ENCODE results near the gene ZDHHC8. TPM values are rescaled to one million over a fixed set of nuclear protein-coding genes. Genes with fewer than 3 reads are reported as not detected.

ZDHHC8 gene
- total RNA-seq, 1 experiment from 2014 or later, result 51.7 TPM

DNA sequence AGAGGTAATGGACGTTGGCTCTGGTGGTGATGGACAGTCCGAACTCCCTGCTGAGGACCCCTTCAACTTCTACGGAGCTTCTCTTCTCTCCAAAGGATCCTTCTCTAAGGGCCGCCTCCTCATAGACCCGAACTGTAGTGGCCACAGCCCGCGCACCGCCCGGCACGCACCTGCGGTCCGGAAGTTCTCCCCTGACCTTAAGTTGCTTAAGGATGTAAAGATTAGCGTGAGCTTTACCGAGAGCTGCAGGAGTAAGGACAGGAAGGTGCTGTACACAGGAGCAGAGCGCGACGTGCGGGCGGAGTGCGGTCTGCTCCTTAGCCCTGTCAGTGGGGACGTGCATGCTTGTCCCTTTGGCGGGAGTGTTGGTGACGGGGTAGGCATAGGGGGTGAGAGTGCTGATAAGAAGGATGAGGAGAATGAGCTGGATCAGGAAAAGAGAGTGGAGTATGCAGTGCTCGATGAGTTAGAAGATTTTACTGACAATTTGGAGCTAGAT lies 45.5 kb upstream of the ZDHHC8 start:
- H3K27me3 ChIP-seq (ENCODE audit: insufficient read depth, low read length), result no peaks in the 10 kb centered on the region
- H3K79me2 ChIP-seq (ENCODE audit: insufficient read depth, low read length), result peaks cover 28% of the 10 kb centered on the region
- H3K56ac ChIP-seq (ENCODE audit: insufficient read length, low read depth, low read length), result no peak overlapping the region
- Mint-ChIP-seq H3K36me3 (ENCODE audit: insufficient read depth in 1 of 3, low read depth in 3 of 3) (peaks cover 50 to 79% (median 73%) of the 10 kb centered on the region in 3 experiments; a peak in 6 of 7 replicates), H3K4me1 (peaks cover 35 to 40% of the 10 kb centered on the region in 2 experiments), H3K27me3 (ENCODE audit: low read depth) (no peaks in the 10 kb centered on the region), H3K27ac (peak overlapping the region in 2 of 3 experiments; percentile 54 to 86; a peak in 3 of 7 replicates), H3K9me3 (no peaks in the 10 kb centered on the region), H3K4me3 (peak overlapping the region in 1 of 2 experiments; percentile 4; a peak in 2 of 5 replicates)
- no peak overlapping the region for H3K27ac ChIP-seq (ENCODE audit: insufficient read length, low read depth, low read length)
- peaks cover 1% of the 10 kb centered on the region for H3K23me2 ChIP-seq (ENCODE audit: insufficient read length, low read depth, low read length, poor library complexity, severe bottlenecking)
- H3K9ac ChIP-seq (ENCODE audit: extremely low read depth, insufficient read length, low read length), result no peak overlapping the region
- no peak for DNase-seq
- H3K9me3 ChIP-seq (ENCODE audit: control insufficient read depth, low read depth, low read length), result no peaks in the 10 kb centered on the region
- no peak overlapping the region for H4K91ac ChIP-seq (ENCODE audit: insufficient read length, low read depth, low read length)
- H3K23ac ChIP-seq (ENCODE audit: insufficient read length, low read depth, low read length), result no peak overlapping the region
- H2AFZ ChIP-seq (ENCODE audit: low read length), result no peak overlapping the region
- H3K4me1 ChIP-seq (ENCODE audit: insufficient read depth, low read length), result peaks cover 2% of the 10 kb centered on the region; the same call in 1 of the 2 replicates
- no peak overlapping the region for H3K18ac ChIP-seq (ENCODE audit: insufficient read length, low read depth, low read length)
- no peak overlapping the region for H4K5ac ChIP-seq (ENCODE audit: insufficient read length, low read depth, low read length)
- H4K20me1 ChIP-seq (ENCODE audit: control insufficient read depth, insufficient read depth, insufficient read length), result peaks cover 6% of the 10 kb centered on the region
- no peak overlapping the region for H2AK5ac ChIP-seq (ENCODE audit: insufficient read length, low read length)
- H2BK120ac ChIP-seq (ENCODE audit: low read depth, low read length, poor library complexity, severe bottlenecking), result no peak overlapping the region
- no peak overlapping the region for H3T11ph ChIP-seq (ENCODE audit: low read length)
- no peak overlapping the region for H2BK15ac ChIP-seq (ENCODE audit: low read depth, low read length)
- no peak overlapping the region for H2BK20ac ChIP-seq (ENCODE audit: low read depth, low read length, poor library complexity, severe bottlenecking)
- peaks cover 19% of the 10 kb centered on the region for H3K79me1 ChIP-seq (ENCODE audit: insufficient read depth, low read depth, low read length, poor library complexity, severe bottlenecking)
- TF ChIP-seq, protein P1, sequence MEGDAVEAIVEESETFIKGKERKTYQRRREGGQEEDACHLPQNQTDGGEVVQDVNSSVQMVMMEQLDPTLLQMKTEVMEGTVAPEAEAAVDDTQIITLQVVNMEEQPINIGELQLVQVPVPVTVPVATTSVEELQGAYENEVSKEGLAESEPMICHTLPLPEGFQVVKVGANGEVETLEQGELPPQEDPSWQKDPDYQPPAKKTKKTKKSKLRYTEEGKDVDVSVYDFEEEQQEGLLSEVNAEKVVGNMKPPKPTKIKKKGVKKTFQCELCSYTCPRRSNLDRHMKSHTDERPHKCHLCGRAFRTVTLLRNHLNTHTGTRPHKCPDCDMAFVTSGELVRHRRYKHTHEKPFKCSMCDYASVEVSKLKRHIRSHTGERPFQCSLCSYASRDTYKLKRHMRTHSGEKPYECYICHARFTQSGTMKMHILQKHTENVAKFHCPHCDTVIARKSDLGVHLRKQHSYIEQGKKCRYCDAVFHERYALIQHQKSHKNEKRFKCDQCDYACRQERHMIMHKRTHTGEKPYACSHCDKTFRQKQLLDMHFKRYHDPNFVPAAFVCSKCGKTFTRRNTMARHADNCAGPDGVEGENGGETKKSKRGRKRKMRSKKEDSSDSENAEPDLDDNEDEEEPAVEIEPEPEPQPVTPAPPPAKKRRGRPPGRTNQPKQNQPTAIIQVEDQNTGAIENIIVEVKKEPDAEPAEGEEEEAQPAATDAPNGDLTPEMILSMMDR (conservative IDR thresholded peaks at IDR 0.05), result no peak
- no peak overlapping the region for H3K4me2 ChIP-seq (ENCODE audit: insufficient read depth, insufficient read length, low read length)
- no peak overlapping the region for H4K8ac ChIP-seq (replicated peaks; ENCODE audit: insufficient read length, low read depth, low read length)
- WGBS (ENCODE audit: extremely low coverage, insufficient read length, low lambda C conversion rate), result no CpG with 5 or more reads among the region's 24 CpGs
- no peak overlapping the region for H2BK5ac ChIP-seq (ENCODE audit: insufficient read length, low read length)
- no peak overlapping the region for H3K4ac ChIP-seq (ENCODE audit: low read depth, low read length)
- H2BK12ac ChIP-seq (ENCODE audit: insufficient read length, low read depth, low read length), result no peak overlapping the region
- no peak overlapping the region for H3K14ac ChIP-seq (ENCODE audit: insufficient read depth, low read length)
